WI38 (cell line): ENCODE data around the gene PCYT2.

Experiments
- H3K4me3 ChIP-seq: 2 replicates; pipeline ENCODE4 v1.5.1; 2011; ENCODE audit warnings: low read depth, mild to moderate bottlenecking, control low read depth, low read length
- CTCF ChIP-seq: IDR thresholded peaks from 2 replicates; pipeline ENCODE4 v1.5.1; 2012; ENCODE audit warnings: low read depth, mild to moderate bottlenecking, control low read depth, low read length

PCYT2 gene

GRCh38 chr17:81899514-81900166 is 11.6 kb downstream of the PCYT2 start:
- no peak for TF ChIP-seq CTCF

GRCh38 chr17:81898885-81899284 is 12.3 kb downstream of the PCYT2 start:
- no peak for TF ChIP-seq CTCF
- 0 out of 2 replicates have a peak overlapping the region, but pooled peaks have one; percentile 5 for H3K4me3 ChIP-seq

More at GRCh38 chr17:81899514-81900166, 11.6 kb downstream of the PCYT2 start:
- H3K4me3 ChIP-seq, result no peak overlapping the region

- no peak overlapping the region for H3K4me3 ChIP-seq
- TF ChIP-seq CTCF, result no peak
These were observed 13.0 kb downstream of the PCYT2 start for GRCh38 chr17:81898029-81898866.

DNA sequence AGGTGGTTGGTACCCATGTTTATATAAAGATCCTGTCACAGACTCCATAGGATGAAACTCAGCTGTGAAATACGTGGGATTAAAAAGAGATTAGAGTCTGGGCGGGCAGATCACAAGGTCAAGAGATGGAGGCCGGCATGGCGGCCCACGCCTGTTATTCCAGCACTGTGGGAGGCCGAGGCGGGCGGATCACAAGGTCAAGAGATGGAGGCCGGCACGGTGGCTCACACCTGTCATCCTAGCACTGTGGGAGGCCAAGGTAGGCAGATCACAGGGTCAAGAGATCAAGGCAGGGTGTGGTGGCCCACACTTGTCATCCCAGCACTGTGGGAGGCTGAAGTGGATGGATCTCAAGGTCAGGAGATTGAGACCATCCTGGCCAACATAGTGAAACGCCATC is 15.8 kb downstream of the PCYT2 start:
- no peak for TF ChIP-seq CTCF
- no peak overlapping the region for H3K4me3 ChIP-seq

GRCh38 chr17:81891303-81891552 is 20.0 kb downstream of the PCYT2 start:
- peak overlapping the region; percentile 85 for H3K4me3 ChIP-seq
- no peak for TF ChIP-seq CTCF

DNA sequence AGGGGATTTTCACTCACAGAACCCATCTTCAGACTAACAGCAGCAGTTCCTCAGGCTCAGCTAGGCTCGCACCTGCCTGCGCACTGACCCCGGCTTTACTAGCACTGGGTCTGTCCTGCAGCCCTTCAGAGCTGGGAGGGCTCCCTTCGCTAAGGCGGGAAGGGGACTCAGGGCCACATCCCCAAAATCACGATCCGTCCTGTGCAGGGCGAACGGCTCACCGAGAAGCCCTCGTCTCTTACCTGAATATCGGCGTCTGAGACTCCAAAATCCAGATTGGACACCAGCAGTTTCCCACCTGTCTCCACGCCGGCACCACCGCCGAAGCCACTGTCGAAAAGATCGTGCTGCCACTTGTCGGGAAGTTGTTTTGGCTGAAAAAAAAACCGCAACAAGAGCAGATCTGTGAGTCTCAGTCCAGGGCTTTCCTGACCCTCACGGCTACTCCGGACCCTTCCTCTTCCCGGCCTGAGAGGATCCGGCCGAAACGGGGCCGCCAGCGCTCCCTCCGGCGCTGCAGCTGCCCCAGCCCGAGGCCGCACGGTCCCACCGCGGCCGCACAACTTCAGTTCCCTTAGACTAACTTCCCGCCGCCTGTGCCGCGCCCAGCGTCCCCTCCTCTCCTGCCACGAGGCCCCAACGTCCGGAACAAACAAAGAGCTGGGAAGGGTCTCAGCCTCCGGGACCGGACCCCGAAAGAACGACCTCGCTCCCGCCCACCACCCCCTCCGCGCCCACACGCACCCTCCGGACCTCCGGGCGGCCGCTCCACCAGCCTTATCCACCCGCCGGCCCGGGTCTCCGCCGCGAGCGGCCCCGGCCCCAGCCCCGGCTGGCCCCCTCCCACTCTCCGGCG is 20.5 kb downstream of the PCYT2 start:
- no peak for TF ChIP-seq CTCF

GRCh38 chr17:81889602-81890001 is 21.6 kb downstream of the PCYT2 start:
- no peak overlapping the region for H3K4me3 ChIP-seq
- TF ChIP-seq CTCF, result no peak

More for the DNA sequence above, 20.5 kb downstream of the PCYT2 start:
- peak overlapping the region; percentile 85 for H3K4me3 ChIP-seq
